ENCODE measurements around the gene NUMB. TPM values are rescaled to one million over a fixed set of nuclear protein-coding genes. Genes with fewer than 3 reads are reported as not detected.

The NUMB gene
- total and polyA plus RNA-seq, 2 donors (not counting 3 experiments of a cell fraction or from before 2014, with no cell fraction given), result 128 to 164 TPM

DNA sequence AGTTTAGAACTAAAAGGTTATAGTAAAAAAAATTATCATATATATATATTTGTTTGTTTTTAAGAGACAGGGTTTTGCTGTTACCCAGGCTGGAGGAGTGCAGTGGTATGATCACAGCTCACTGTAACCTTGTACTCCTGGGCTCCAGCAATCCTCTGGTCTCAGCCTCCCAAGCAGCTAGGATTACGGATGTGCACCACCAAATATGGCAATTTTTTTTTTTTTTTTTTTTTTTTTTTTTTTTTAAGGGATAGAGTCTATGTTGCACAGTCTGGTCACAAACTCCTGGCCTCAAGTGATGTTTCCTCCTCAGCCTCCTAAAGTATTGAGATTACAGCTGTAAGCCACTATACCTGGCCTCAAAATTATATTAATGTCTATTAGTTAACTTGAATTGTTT, 172.4 kb downstream of the NUMB start:
- Histone ChIP-seq H3K4me1 (ENCODE audit: control insufficient read depth, extremely low read depth, insufficient read depth, low read length) (no peaks in the 10 kb centered on the region), H3K4me2 (ENCODE audit: insufficient read depth, low read length) (no peak overlapping the region), H3K9me3 (replicated peaks; ENCODE audit: control insufficient read depth, insufficient read depth, low read length) (no peaks in the 10 kb centered on the region), H4K20me1 (replicated peaks; ENCODE audit: control insufficient read depth, extremely low read depth, insufficient read depth, low read length) (no peaks in the 10 kb centered on the region), H3K4me3 (replicated peaks in 1 of 3; ENCODE audit: insufficient read depth in 1 of 3, low read depth in 1 of 3, low read length in 3 of 3) (no peak overlapping the region), H2AFZ (ENCODE audit: low read depth, low read length) (no peak overlapping the region), H3K36me3 (ENCODE audit: control insufficient read depth in 2 of 2, extremely low read depth in 1 of 2, insufficient read depth in 2 of 2, low read length in 2 of 2) (peaks cover 9 to 18% of the 10 kb centered on the region in 2 experiments), H3K27me3 (ENCODE audit: control insufficient read depth in 2 of 2, insufficient read depth in 2 of 2, low read length in 2 of 2) (no peaks in the 10 kb centered on the region), H3K79me2 (ENCODE audit: control insufficient read depth, insufficient read depth, low read length) (no peaks in the 10 kb centered on the region), H3K9ac (replicated peaks; ENCODE audit: extremely low read depth, insufficient read depth, low read length) (no peak overlapping the region), H3K9me1 (replicated peaks; ENCODE audit: control insufficient read depth, extremely low read depth, insufficient read depth, low read length) (no peaks in the 10 kb centered on the region), H3K27ac (ENCODE audit: insufficient read depth, low read depth, low read length) (no peak overlapping the region)
- BruUV-seq (replicated peaks), result no TSS peak
- FAIRE-seq, result no peak
- ChIA-PET CTCF (interaction anchor here (0.6 to 2.6 kb wide), 4 partner anchors 9 to 113 kb away, joined by 3 to 43 read pairs (median 8); no protein-coding TSS in a partner anchor), POLR2A (interaction anchor here (0.6 kb wide), 1 partner anchor 113 kb away, joined by 6 read pairs; no protein-coding TSS in a partner anchor)
- intact Hi-C loops (cut with micrococcal nuclease), result no loop called here
- no peak for DNase-seq (ENCODE audit: low read depth, low spot score)
- dilution Hi-C loops (cut with MboI; ENCODE audit: extremely low pct_ligation_motif_present, low sequenced_read_pairs), result loop anchor here (25.0 kb wide), 1 partner anchor 176 kb away; the partner anchor contains the start of gene NUMB
- TF ChIP-seq, protein P1, sequence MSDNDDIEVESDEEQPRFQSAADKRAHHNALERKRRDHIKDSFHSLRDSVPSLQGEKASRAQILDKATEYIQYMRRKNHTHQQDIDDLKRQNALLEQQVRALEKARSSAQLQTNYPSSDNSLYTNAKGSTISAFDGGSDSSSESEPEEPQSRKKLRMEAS (IDR thresholded peaks at IDR 0.05; ENCODE audit: insufficient read depth, insufficient read length), result no peak
- no peak for TF ChIP-seq GATA2 (IDR thresholded peaks at IDR 0.05; ENCODE audit: insufficient read depth, insufficient read length, low read depth, low read length)
- no peak for TF ChIP-seq MYC (IDR thresholded peaks at IDR 0.05; ENCODE audit: low read depth, low read length)
- no peak for TF ChIP-seq FOS (IDR thresholded peaks at IDR 0.05; ENCODE audit: borderline replicate concordance, insufficient read depth, low read length)
- TF ChIP-seq POLR2AphosphoS5 (IDR thresholded peaks at IDR 0.05; ENCODE audit: insufficient read depth, low read depth, low read length), result no peak
- TF ChIP-seq, protein P2, sequence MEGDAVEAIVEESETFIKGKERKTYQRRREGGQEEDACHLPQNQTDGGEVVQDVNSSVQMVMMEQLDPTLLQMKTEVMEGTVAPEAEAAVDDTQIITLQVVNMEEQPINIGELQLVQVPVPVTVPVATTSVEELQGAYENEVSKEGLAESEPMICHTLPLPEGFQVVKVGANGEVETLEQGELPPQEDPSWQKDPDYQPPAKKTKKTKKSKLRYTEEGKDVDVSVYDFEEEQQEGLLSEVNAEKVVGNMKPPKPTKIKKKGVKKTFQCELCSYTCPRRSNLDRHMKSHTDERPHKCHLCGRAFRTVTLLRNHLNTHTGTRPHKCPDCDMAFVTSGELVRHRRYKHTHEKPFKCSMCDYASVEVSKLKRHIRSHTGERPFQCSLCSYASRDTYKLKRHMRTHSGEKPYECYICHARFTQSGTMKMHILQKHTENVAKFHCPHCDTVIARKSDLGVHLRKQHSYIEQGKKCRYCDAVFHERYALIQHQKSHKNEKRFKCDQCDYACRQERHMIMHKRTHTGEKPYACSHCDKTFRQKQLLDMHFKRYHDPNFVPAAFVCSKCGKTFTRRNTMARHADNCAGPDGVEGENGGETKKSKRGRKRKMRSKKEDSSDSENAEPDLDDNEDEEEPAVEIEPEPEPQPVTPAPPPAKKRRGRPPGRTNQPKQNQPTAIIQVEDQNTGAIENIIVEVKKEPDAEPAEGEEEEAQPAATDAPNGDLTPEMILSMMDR (IDR thresholded peaks at IDR 0.05; ENCODE audit: extremely low read depth in 1 of 2, insufficient read depth in 1 of 2, low read depth in 1 of 2, low read length in 2 of 2), result no peak
- TF ChIP-seq POLR2A (IDR thresholded peaks at IDR 0.05; ENCODE audit: low read depth, low read length), result no peak
- TF ChIP-seq JUN (IDR thresholded peaks at IDR 0.05; ENCODE audit: borderline replicate concordance, insufficient read depth, insufficient read length, low read depth), result no peak

Measured in endothelial cell of umbilical vein (primary cell).